ENCODE data around the gene TATDN2. TPM values are rescaled to one million over a fixed set of nuclear protein-coding genes. Genes with fewer than 3 reads are reported as not detected.

The TATDN2 gene
- total and polyA plus RNA-seq, 9 of the 15 experiments (the other 6 are each of a cell fraction or from before 2014, with no cell fraction given), result 5.2 to 44.7 (median 25.8) TPM

DNA sequence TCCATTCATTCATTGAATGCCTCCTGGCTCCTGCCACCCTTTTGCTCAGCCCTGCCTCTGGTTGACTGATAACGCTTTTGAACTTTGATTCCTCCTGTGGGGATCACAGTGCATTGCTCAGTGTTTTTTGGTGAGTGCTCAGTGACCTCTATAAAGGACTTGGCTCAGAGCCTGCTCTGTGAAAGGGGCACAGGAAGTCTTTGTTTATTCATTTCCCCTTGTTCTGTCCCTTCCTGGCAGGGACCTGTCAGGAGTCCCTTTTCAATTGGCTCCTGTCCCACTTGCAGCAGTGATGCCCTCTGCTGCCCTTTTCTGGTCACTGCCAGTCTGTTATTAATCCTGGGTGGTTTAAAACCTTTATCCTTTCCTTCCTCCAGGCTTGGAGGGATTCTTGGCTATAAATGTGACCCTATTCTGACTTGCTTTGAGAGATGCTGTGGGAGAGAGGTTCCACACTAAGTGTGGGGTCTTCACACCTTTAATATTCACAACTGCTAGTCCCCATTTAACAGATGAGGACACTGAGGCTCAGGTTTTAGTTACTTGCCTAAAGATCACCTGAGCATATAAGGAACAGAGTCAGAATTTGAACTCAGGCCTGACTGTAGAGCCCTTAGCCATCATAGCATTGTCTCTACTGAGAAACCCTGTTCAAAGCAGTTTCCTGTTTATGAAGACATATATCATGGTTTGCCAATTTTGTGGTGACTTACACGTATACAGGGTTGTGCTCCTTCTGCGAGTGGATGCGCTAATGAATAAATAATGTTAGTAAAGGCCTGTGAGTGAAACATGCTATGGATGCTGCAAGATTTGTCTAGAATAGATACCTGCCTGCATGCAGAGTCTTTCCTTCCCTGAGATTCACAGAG is 23.2 kb upstream of the TATDN2 start (continued):
- no peak for TF ChIP-seq KHSRP (IDR thresholded peaks at IDR 0.05)
- TF ChIP-seq PRMT5 (CRISPR knock-in tag; IDR thresholded peaks at IDR 0.05), result no peak
- no peak for TF ChIP-seq PHF20 (IDR thresholded peaks at IDR 0.05; ENCODE audit: partially characterized antibody)
- no peak for TF ChIP-seq LARP7 (IDR thresholded peaks at IDR 0.05)
- TF ChIP-seq RUNX1 (IDR thresholded peaks at IDR 0.05; ENCODE audit: low read depth), result no peak
- TF ChIP-seq FOXA1 (IDR thresholded peaks at IDR 0.05; ENCODE audit: borderline replicate concordance), result no peak
- TF ChIP-seq, protein P1, sequence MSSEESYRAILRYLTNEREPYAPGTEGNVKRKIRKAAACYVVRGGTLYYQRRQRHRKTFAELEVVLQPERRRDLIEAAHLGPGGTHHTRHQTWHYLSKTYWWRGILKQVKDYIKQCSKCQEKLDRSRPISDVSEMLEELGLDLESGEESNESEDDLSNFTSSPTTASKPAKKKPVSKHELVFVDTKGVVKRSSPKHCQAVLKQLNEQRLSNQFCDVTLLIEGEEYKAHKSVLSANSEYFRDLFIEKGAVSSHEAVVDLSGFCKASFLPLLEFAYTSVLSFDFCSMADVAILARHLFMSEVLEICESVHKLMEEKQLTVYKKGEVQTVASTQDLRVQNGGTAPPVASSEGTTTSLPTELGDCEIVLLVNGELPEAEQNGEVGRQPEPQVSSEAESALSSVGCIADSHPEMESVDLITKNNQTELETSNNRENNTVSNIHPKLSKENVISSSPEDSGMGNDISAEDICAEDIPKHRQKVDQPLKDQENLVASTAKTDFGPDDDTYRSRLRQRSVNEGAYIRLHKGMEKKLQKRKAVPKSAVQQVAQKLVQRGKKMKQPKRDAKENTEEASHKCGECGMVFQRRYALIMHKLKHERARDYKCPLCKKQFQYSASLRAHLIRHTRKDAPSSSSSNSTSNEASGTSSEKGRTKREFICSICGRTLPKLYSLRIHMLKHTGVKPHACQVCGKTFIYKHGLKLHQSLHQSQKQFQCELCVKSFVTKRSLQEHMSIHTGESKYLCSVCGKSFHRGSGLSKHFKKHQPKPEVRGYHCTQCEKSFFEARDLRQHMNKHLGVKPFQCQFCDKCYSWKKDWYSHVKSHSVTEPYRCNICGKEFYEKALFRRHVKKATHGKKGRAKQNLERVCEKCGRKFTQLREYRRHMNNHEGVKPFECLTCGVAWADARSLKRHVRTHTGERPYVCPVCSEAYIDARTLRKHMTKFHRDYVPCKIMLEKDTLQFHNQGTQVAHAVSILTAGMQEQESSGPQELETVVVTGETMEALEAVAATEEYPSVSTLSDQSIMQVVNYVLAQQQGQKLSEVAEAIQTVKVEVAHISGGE (CRISPR knock-in tag; IDR thresholded peaks at IDR 0.05), result no peak
- no peak for TF ChIP-seq ZNF324 (CRISPR knock-in tag; IDR thresholded peaks at IDR 0.05)
- 0 out of 2 replicates have a peak, but pooled peaks have one; percentile 41 for TF ChIP-seq BCOR (IDR thresholded peaks at IDR 0.05)
- TF ChIP-seq, protein P2, sequence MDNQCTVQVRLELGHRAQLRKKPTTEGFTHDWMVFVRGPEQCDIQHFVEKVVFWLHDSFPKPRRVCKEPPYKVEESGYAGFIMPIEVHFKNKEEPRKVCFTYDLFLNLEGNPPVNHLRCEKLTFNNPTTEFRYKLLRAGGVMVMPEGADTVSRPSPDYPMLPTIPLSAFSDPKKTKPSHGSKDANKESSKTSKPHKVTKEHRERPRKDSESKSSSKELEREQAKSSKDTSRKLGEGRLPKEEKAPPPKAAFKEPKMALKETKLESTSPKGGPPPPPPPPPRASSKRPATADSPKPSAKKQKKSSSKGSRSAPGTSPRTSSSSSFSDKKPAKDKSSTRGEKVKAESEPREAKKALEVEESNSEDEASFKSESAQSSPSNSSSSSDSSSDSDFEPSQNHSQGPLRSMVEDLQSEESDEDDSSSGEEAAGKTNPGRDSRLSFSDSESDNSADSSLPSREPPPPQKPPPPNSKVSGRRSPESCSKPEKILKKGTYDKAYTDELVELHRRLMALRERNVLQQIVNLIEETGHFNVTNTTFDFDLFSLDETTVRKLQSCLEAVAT (IDR thresholded peaks at IDR 0.05), result no peak
- TF ChIP-seq, protein P3, sequence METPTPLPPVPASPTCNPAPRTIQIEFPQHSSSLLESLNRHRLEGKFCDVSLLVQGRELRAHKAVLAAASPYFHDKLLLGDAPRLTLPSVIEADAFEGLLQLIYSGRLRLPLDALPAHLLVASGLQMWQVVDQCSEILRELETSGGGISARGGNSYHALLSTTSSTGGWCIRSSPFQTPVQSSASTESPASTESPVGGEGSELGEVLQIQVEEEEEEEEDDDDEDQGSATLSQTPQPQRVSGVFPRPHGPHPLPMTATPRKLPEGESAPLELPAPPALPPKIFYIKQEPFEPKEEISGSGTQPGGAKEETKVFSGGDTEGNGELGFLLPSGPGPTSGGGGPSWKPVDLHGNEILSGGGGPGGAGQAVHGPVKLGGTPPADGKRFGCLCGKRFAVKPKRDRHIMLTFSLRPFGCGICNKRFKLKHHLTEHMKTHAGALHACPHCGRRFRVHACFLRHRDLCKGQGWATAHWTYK (CRISPR knock-in tag; IDR thresholded peaks at IDR 0.05), result 0 out of 2 replicates have a peak, but pooled peaks have one; percentile 43
- no peak for TF ChIP-seq PCBP1 (IDR thresholded peaks at IDR 0.05; ENCODE audit: low read depth, low read length, poor library complexity, severe bottlenecking)
- no peak for TF ChIP-seq XRCC4 (IDR thresholded peaks at IDR 0.05; ENCODE audit: extremely low read depth, insufficient read depth, insufficient read length)
- TF ChIP-seq, protein P4, sequence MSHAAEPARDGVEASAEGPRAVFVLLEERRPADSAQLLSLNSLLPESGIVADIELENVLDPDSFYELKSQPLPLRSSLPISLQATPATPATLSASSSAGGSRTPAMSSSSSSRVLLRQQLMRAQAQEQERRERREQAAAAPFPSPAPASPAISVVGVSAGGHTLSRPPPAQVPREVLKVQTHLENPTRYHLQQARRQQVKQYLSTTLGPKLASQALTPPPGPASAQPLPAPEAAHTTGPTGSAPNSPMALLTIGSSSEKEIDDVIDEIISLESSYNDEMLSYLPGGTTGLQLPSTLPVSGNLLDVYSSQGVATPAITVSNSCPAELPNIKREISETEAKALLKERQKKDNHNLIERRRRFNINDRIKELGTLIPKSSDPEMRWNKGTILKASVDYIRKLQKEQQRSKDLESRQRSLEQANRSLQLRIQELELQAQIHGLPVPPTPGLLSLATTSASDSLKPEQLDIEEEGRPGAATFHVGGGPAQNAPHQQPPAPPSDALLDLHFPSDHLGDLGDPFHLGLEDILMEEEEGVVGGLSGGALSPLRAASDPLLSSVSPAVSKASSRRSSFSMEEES (CRISPR knock-in tag; IDR thresholded peaks at IDR 0.05), result no peak
- peak in 1 of 2 experiments; percentile 49; a peak in 1 of 4 replicates for TF ChIP-seq MAZ (CRISPR knock-in tag; conservative IDR thresholded peaks at IDR 0.05 in 1 of 2, IDR thresholded peaks at IDR 0.05 in 1 of 2)
- TF ChIP-seq TCF7 (IDR thresholded peaks at IDR 0.05; ENCODE audit: borderline replicate concordance), result no peak
- TF ChIP-seq, protein P5, sequence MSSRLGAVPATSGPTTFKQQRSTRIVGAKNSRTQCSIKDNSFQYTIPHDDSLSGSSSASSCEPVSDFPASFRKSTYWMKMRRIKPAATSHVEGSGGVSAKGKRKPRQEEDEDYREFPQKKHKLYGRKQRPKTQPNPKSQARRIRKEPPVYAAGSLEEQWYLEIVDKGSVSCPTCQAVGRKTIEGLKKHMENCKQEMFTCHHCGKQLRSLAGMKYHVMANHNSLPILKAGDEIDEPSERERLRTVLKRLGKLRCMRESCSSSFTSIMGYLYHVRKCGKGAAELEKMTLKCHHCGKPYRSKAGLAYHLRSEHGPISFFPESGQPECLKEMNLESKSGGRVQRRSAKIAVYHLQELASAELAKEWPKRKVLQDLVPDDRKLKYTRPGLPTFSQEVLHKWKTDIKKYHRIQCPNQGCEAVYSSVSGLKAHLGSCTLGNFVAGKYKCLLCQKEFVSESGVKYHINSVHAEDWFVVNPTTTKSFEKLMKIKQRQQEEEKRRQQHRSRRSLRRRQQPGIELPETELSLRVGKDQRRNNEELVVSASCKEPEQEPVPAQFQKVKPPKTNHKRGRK (tag; IDR thresholded peaks at IDR 0.05), result no peak
- no peak for TF ChIP-seq HNRNPUL1 (IDR thresholded peaks at IDR 0.05; ENCODE audit: low read length)

All from K562 (cell line).